Peyer's patch (tissue), 4 donors: ENCODE measurements around the gene MFSD2B. TPM values are rescaled to one million over a fixed set of nuclear protein-coding genes. Genes with fewer than 3 reads are reported as not detected.
"Not testable (repeated sequence)": the region's sequence is repeated elsewhere in the genome, so short reads cannot be mapped to it uniquely, and the experiment has no call there.

Source experiments
- DNase-seq, 3 donors: peaks; one replicate each; pipeline ENCODE4 v3.0.0-alpha.2; 2017 to 2019
- H3K27ac ChIP-seq, 4 donors: fragments of 200-600 bp; sonication (generic); one replicate each; pipeline ENCODE4 v1.5.1; 2016 to 2019
- H3K27me3 ChIP-seq, 2 donors: fragments of 200-600 bp; sonication (generic); one replicate each; pipeline ENCODE4 v1.5.1; 2019
- H3K36me3 ChIP-seq, 3 donors: fragments of 200-600 bp; sonication (generic); one replicate each; pipeline ENCODE4 v1.5.1; 2016 to 2019
- H3K4me1 ChIP-seq, 4 donors: fragments of 200-600 bp; sonication (generic); one replicate each; pipeline ENCODE4 v1.5.1; 2016 to 2019
- H3K4me3 ChIP-seq, 4 donors: fragments of 200-600 bp; sonication (generic); 1 replicate in 3 of 4; 2 replicates in 1 of 4; pipeline ENCODE4 v1.5.1; 2016 to 2019; ENCODE audit warnings: mild to moderate bottlenecking in 1 of 4
- H3K9me3 ChIP-seq, 4 donors: fragments of 200-600 bp; sonication (generic); one replicate each; pipeline ENCODE4 v1.5.1; 2016 to 2019; ENCODE audit warnings: mild to moderate bottlenecking in 1 of 4
- CTCF ChIP-seq, 6 experiments: fragments of 450-650 bp in 4 of 6; fragments of 200-600 bp in 2 of 6; sonication (generic) in 1 of 6; IDR thresholded peaks; one replicate each; pipeline ENCODE4 v1.5.1; 2017 to 2019; ENCODE audit warnings: antibody characterized with exemption in 6 of 6, mild to moderate bottlenecking in 3 of 6, moderate library complexity in 1 of 6
- POLR2A ChIP-seq, 2 donors: fragments of 450-650 bp; IDR thresholded peaks; one replicate each; pipeline ENCODE4 v1.5.1; 2017; ENCODE audit warnings: antibody characterized with exemption in 2 of 2, mild to moderate bottlenecking in 2 of 2, moderate library complexity in 2 of 2
- total RNA-seq, 4 donors: library from RNA; depleted of rRNA; stranded (reverse); fragments of >200 nt; gene quantifications; one replicate each; pipeline ENCODE4 v1.1.0, GENCODE V29; 2016

Gene MFSD2B
- total RNA-seq, 4 donors from 2014 or later: not detected

GRCh38 chr2:24011250-24012104 is 1.6 kb downstream of the MFSD2B start:
- Histone ChIP-seq H3K4me3 (no peak overlapping the region), H3K27ac (no peak overlapping the region), H3K9me3 (no peaks in the 10 kb centered on the region), H3K27me3 (peaks cover 0 to 16% of the 10 kb centered on the region in 2 donors), H3K36me3 (no peaks in the 10 kb centered on the region), H3K4me1 (peaks cover 0 to 11% (median 6%) of the 10 kb centered on the region in 4 donors)
- TF ChIP-seq POLR2A (IDR thresholded peaks at IDR 0.05) (no peak), CTCF (IDR thresholded peaks at IDR 0.05) (no peak)
- DNase-seq: no peak

GRCh38 chr2:24012521-24013188 is 2.8 kb downstream of the MFSD2B start:
- Histone ChIP-seq H3K4me1 (peaks cover 0 to 11% (median 6%) of the 10 kb centered on the region in 4 donors), H3K36me3 (no peaks in the 10 kb centered on the region), H3K27me3 (peaks cover 0 to 16% of the 10 kb centered on the region in 2 donors), H3K9me3 (no peaks in the 10 kb centered on the region), H3K4me3 (no peak overlapping the region), H3K27ac (no peak overlapping the region)
- TF ChIP-seq CTCF (IDR thresholded peaks at IDR 0.05): no peak
- no peak for TF ChIP-seq POLR2A (IDR thresholded peaks at IDR 0.05)
- no peak for DNase-seq

GRCh38 chr2:24014902-24015301 is 5.0 kb downstream of the MFSD2B start:
- not testable (repeated sequence) for H3K27ac ChIP-seq, H3K36me3 ChIP-seq, H3K27me3 ChIP-seq, DNase-seq, H3K4me3 ChIP-seq, H3K9me3 ChIP-seq, H3K4me1 ChIP-seq

- Histone ChIP-seq H3K27ac (no peak overlapping the region), H3K27me3 (no peaks in the 10 kb centered on the region), H3K9me3 (no peaks in the 10 kb centered on the region), H3K4me3 (no peak overlapping the region), H3K36me3 (no peaks in the 10 kb centered on the region), H3K4me1 (no peaks in the 10 kb centered on the region)
- TF ChIP-seq POLR2A (IDR thresholded peaks at IDR 0.05) (no peak), CTCF (IDR thresholded peaks at IDR 0.05) (no peak)
- no peak for DNase-seq
These were observed 5.9 kb downstream of the MFSD2B start for GRCh38 chr2:24015562-24016375.

- no peaks in the 10 kb centered on the region for H3K9me3 ChIP-seq
- H3K36me3 ChIP-seq: no peaks in the 10 kb centered on the region
- no peak overlapping the region for H3K27ac ChIP-seq
- no peak overlapping the region for H3K4me3 ChIP-seq
- H3K27me3 ChIP-seq: no peaks in the 10 kb centered on the region
- H3K4me1 ChIP-seq: no peaks in the 10 kb centered on the region
- no peak for DNase-seq
- TF ChIP-seq POLR2A (IDR thresholded peaks at IDR 0.05): no peak
- no peak for TF ChIP-seq CTCF (IDR thresholded peaks at IDR 0.05)
These were observed 6.5 kb downstream of the MFSD2B start for GRCh38 chr2:24016376-24016761.
